ENCODE results near the gene CIPC. TPM values are rescaled to one million over a fixed set of nuclear protein-coding genes. Genes with fewer than 3 reads are reported as not detected.

CIPC gene
- total and polyA plus RNA-seq, 2 of the 13 experiments (the other 11 are each of a cell fraction or from before 2014, with no cell fraction given): 7.6 to 13.9 TPM

DNA sequence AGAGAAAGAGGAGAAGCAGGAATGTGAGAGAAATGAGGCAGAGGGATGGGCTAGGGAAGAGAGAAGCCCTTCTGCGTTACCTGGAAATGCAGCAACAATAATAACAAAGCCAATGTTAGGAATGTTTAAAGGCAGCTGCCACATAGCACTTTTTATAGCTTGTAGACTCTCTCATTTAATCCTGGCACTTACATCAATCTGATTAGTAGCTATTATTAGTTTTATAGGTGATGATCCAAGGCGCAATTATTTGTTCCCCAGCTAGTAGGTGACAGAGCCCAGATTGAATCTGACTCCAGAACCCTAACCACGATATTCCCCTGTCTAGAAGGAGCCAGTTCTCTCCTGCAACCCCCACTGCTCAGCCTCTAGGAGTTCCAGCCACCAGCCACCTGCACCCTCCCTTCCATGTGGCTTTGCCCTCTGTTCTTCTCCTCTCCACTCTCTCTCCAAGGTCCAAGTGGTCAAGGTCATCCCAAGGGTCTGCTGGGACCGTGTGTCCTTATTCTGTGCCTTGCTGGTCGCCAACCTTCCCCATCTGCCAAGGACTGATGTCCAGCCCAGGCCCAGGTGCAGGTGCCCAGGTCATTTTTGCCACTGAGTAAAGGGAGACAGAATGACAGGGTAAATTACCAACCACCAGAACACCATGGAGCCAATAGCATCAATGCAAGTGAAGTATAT, 29.4 kb upstream of the CIPC start:
- H3K4me2 ChIP-seq (ENCODE audit: low read depth, low read length): no peak overlapping the region

More for the DNA sequence above, 29.4 kb upstream of the CIPC start:
- Histone ChIP-seq H3K36me3 (replicated peaks in 1 of 2; ENCODE audit: control insufficient read depth in 1 of 2, insufficient read depth in 2 of 2, low read length in 2 of 2) (no peaks in the 10 kb centered on the region), H3K9ac (ENCODE audit: insufficient read depth, low read depth, low read length) (no peak overlapping the region), H3K9me3 (ENCODE audit: low read length) (no peaks in the 10 kb centered on the region), H4K20me1 (ENCODE audit: insufficient read depth, low read length) (no peaks in the 10 kb centered on the region), H2AFZ (ENCODE audit: low read length) (no peak overlapping the region), H3K27ac (ENCODE audit: extremely low read length, insufficient read depth, low read length) (no peak overlapping the region), H3K27me3 (ENCODE audit: control insufficient read depth in 1 of 2, insufficient read depth in 2 of 2, low read length in 2 of 2) (peaks cover 3 to 20% of the 10 kb centered on the region in 2 experiments; a peak in 4 of 5 replicates), H3K4me1 (ENCODE audit: insufficient read depth, low read length) (0 out of 2 replicates have a peak, but pooled peaks cover 6% of the 10 kb centered on the region), H3K79me2 (ENCODE audit: insufficient read depth, low read length) (no peaks in the 10 kb centered on the region), H3K4me3 (replicated peaks in 1 of 3; ENCODE audit: insufficient read depth in 1 of 3, low read depth in 2 of 3, low read length in 3 of 3) (no peak overlapping the region)
- CTCF ChIA-PET (ENCODE audit: low intra/inter-chr PET ratio, low total read pairs): interaction anchor here (0.7 to 5.2 kb wide), 7 partner anchors 45 to 199 kb away, joined by 3 to 68 read pairs (median 6); no protein-coding TSS in a partner anchor
- FAIRE-seq: no peak
- DNase-seq (ENCODE audit: low spot score): no peak
- WGBS (ENCODE audit: low lambda C conversion rate): 0% methylated on average over 5 of the region's 5 CpGs
- intact Hi-C loops (cut with micrococcal nuclease; ENCODE audit: unreplicated experiment) (no loop called here), in situ Hi-C loops (cut with HindIII; ENCODE audit: extremely low pct_ligation_motif_present, low pct_unique_long_range_greater_than_20kb) (no loop called here)
- ATAC-seq: no peak
- no TSS peak for BruUV-seq (replicated peaks)
- POLR2A ChIA-PET: interaction anchor here (0.9 kb wide), 1 partner anchor 193 kb away, joined by 3 read pairs; no protein-coding TSS in a partner anchor
- TF ChIP-seq BCL6 (CRISPR knock-in tag; IDR thresholded peaks at IDR 0.05) (no peak), ZNF101 (CRISPR knock-in tag; IDR thresholded peaks at IDR 0.05; ENCODE audit: borderline replicate concordance, low read depth) (no peak), ZNF549 (CRISPR knock-in tag; IDR thresholded peaks at IDR 0.05) (no peak), ZNF343 (CRISPR knock-in tag; IDR thresholded peaks at IDR 0.05) (no peak), RARA (CRISPR knock-in tag; IDR thresholded peaks at IDR 0.05) (no peak), ZNF230 (CRISPR knock-in tag; IDR thresholded peaks at IDR 0.05) (no peak), NFE2L2 (IDR thresholded peaks at IDR 0.05; ENCODE audit: low read length) (no peak), RELA (CRISPR knock-in tag; IDR thresholded peaks at IDR 0.05) (no peak), SIX4 (CRISPR knock-in tag; IDR thresholded peaks at IDR 0.05) (no peak), ZNF451 (CRISPR knock-in tag; IDR thresholded peaks at IDR 0.05) (no peak), ZNF460 (CRISPR knock-in tag; IDR thresholded peaks at IDR 0.05; ENCODE audit: borderline replicate concordance) (no peak), ZNF44 (CRISPR knock-in tag; IDR thresholded peaks at IDR 0.05) (no peak), CREM (IDR thresholded peaks at IDR 0.05) (no peak), CREM (CRISPR knock-in tag; IDR thresholded peaks at IDR 0.05) (no peak), ETV5 (CRISPR knock-in tag; IDR thresholded peaks at IDR 0.05; ENCODE audit: borderline replicate concordance) (no peak), CAMTA2 (CRISPR knock-in tag; IDR thresholded peaks at IDR 0.05; ENCODE audit: borderline replicate concordance) (no peak), GFI1 (CRISPR knock-in tag; IDR thresholded peaks at IDR 0.05; ENCODE audit: borderline replicate concordance) (no peak), ARID2 (CRISPR knock-in tag; IDR thresholded peaks at IDR 0.05; ENCODE audit: borderline replicate concordance) (no peak)
- TF ChIP-seq, protein P1, sequence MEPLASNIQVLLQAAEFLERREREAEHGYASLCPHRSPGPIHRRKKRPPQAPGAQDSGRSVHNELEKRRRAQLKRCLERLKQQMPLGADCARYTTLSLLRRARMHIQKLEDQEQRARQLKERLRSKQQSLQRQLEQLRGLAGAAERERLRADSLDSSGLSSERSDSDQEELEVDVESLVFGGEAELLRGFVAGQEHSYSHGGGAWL (CRISPR knock-in tag; IDR thresholded peaks at IDR 0.05): no peak
- TF ChIP-seq, protein P2, sequence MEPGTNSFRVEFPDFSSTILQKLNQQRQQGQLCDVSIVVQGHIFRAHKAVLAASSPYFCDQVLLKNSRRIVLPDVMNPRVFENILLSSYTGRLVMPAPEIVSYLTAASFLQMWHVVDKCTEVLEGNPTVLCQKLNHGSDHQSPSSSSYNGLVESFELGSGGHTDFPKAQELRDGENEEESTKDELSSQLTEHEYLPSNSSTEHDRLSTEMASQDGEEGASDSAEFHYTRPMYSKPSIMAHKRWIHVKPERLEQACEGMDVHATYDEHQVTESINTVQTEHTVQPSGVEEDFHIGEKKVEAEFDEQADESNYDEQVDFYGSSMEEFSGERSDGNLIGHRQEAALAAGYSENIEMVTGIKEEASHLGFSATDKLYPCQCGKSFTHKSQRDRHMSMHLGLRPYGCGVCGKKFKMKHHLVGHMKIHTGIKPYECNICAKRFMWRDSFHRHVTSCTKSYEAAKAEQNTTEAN (CRISPR knock-in tag; conservative IDR thresholded peaks at IDR 0.05): no peak
